ENCODE results near the gene TLL2.

- no peak for TF ChIP-seq CTCF (IDR thresholded peaks at IDR 0.05; ENCODE audit: low read length)
- TF ChIP-seq EZH2 (optimal IDR thresholded peaks at IDR 0.05; ENCODE audit: low read depth, low read length) = no peak
Observed at GRCh38 chr10:96360331-96360730, 153.4 kb downstream of the TLL2 start.
